GM23338 (cell line): ENCODE results near the gene TMEM256. TPM values are rescaled to one million over a fixed set of nuclear protein-coding genes. Genes with fewer than 3 reads are reported as not detected.

ENCODE experiments used
- ATAC-seq: fragments of 200-7000 bp; cut with Tn5 transposase; 3 replicates; pipeline ENCODE4 v1.9.1; 2020
- DNase-seq: peaks from one replicate; pipeline ENCODE4 v3.0.0-alpha.2; 2015; ENCODE audit warnings: low spot score
- H2AFZ ChIP-seq: fragments of 200-600 bp; sonication (generic); 2 replicates; pipeline ENCODE4 v1.8.0; 2016; ENCODE audit warnings: antibody characterized with exemption, mild to moderate bottlenecking, moderate library complexity
- H3F3A ChIP-seq: fragments of 200-600 bp; sonication (generic); replicated peaks from 2 replicates; pipeline ENCODE4 v1.8.0; 2017; ENCODE audit warnings: antibody characterized with exemption, mixed run types, low read depth
- H3K27ac ChIP-seq: fragments of 200-600 bp; sonication (generic); 2 replicates; pipeline ENCODE4 v1.6.1; 2016; ENCODE audit warnings: low read depth
- H3K27me3 ChIP-seq: fragments of 200-600 bp; sonication (generic); 2 replicates; pipeline ENCODE4 v1.8.0; 2016; ENCODE audit warnings: mild to moderate bottlenecking, mixed run types, moderate library complexity; ENCODE audit not compliant: insufficient read depth
- H3K36me3 ChIP-seq: fragments of 200-600 bp; sonication (generic); 2 replicates; pipeline ENCODE4 v1.8.0; 2016; ENCODE audit warnings: mild to moderate bottlenecking; ENCODE audit not compliant: insufficient read depth
- H3K4me1 ChIP-seq: fragments of 200-600 bp; sonication (generic); 2 replicates; pipeline ENCODE4 v1.8.0; 2016; ENCODE audit warnings: mild to moderate bottlenecking, moderate library complexity; ENCODE audit not compliant: insufficient read depth
- H3K4me2 ChIP-seq: fragments of 200-600 bp; sonication (generic); 2 replicates; pipeline ENCODE4 v1.7.1; 2017; ENCODE audit warnings: mixed run types
- H3K4me3 ChIP-seq: fragments of 200-600 bp; sonication (generic); 2 replicates; pipeline ENCODE4 v1.6.1; 2016; ENCODE audit warnings: mixed run types
- H3K79me2 ChIP-seq: fragments of 200-600 bp; sonication (generic); replicated peaks from 2 replicates; pipeline ENCODE4 v1.8.0; 2017; ENCODE audit warnings: mild to moderate bottlenecking; ENCODE audit not compliant: insufficient read depth
- H3K9me2 ChIP-seq: fragments of 200-600 bp; sonication (generic); 2 replicates; pipeline ENCODE4 v1.8.0; 2017; ENCODE audit not compliant: insufficient read depth
- H4K20me1 ChIP-seq: fragments of 200-600 bp; sonication (generic); replicated peaks from 2 replicates; pipeline ENCODE4 v1.8.0; 2017; ENCODE audit warnings: mild to moderate bottlenecking; ENCODE audit not compliant: insufficient read depth
- H3K27ac Mint-ChIP-seq: 2 replicates; pipeline ENCODE4 v1.8.0; 2020; ENCODE audit warnings: inconsistent platforms, mild to moderate bottlenecking, moderate library complexity, mixed read lengths
- H3K27me3 Mint-ChIP-seq: 3 replicates; pipeline ENCODE4 v1.8.0; 2022; ENCODE audit warnings: low read depth, mild to moderate bottlenecking, moderate library complexity, mixed read lengths, inconsistent platforms; ENCODE audit not compliant: insufficient read depth, poor library complexity
- H3K36me3 Mint-ChIP-seq: 3 replicates; pipeline ENCODE4 v1.8.0; 2021; ENCODE audit warnings: low read depth, mild to moderate bottlenecking, inconsistent platforms, moderate library complexity, mixed read lengths
- H3K4me1 Mint-ChIP-seq: 3 replicates; pipeline ENCODE4 v1.8.0; 2020; ENCODE audit warnings: mild to moderate bottlenecking, inconsistent platforms, mixed read lengths
- H3K4me3 Mint-ChIP-seq: 3 replicates; pipeline ENCODE4 v1.8.0; 2021; ENCODE audit warnings: moderate library complexity, mild to moderate bottlenecking, inconsistent platforms, mixed read lengths
- H3K9me3 Mint-ChIP-seq: 3 replicates; pipeline ENCODE4 v1.8.0; 2020; ENCODE audit warnings: moderate library complexity, mild to moderate bottlenecking, inconsistent platforms, mixed read lengths
- CREB1 ChIP-seq: fragments of 250-450 bp; sonication (Bioruptor Pico); IDR thresholded peaks from 2 replicates; pipeline ENCODE4 v1.5.0; 2020; ENCODE audit warnings: low read depth, mild to moderate bottlenecking, moderate library complexity
- ETS1 ChIP-seq: IDR thresholded peaks from 2 replicates; pipeline ENCODE4 v1.6.1; 2016; ENCODE audit warnings: antibody characterized with exemption
- EZH2 ChIP-seq: fragments of 200-600 bp; sonication (generic); IDR thresholded peaks from one replicate; pipeline ENCODE4 v1.8.0; 2017; ENCODE audit warnings: antibody characterized with exemption, mild to moderate bottlenecking, low read depth; ENCODE audit not compliant: unreplicated experiment
- EZH2phosphoT487 ChIP-seq: fragments of 200-600 bp; sonication (generic); IDR thresholded peaks from one replicate; pipeline ENCODE4 v1.8.1; 2018; ENCODE audit warnings: antibody characterized with exemption; ENCODE audit not compliant: unreplicated experiment
- JUNB ChIP-seq: IDR thresholded peaks from one replicate; pipeline ENCODE4 v1.6.1; 2016; ENCODE audit warnings: antibody characterized with exemption; ENCODE audit not compliant: unreplicated experiment
- POLR2AphosphoS5 ChIP-seq: IDR thresholded peaks from 2 replicates; pipeline ENCODE4 v1.6.1; 2016; ENCODE audit warnings: antibody characterized with exemption, low read depth
- REST ChIP-seq: IDR thresholded peaks from one replicate; pipeline ENCODE4 v1.6.1; 2018; ENCODE audit warnings: antibody characterized with exemption; ENCODE audit not compliant: unreplicated experiment
- STAT1 ChIP-seq: IDR thresholded peaks from one replicate; pipeline ENCODE4 v1.6.1; 2016; ENCODE audit warnings: antibody characterized with exemption; ENCODE audit not compliant: unreplicated experiment
- ZNF114 ChIP-seq: fragments of 250-450 bp; sonication (Bioruptor Pico); IDR thresholded peaks from 2 replicates; pipeline ENCODE4 v1.5.0; 2020; ENCODE audit warnings: mild to moderate bottlenecking, moderate library complexity
- ZNF331 ChIP-seq: fragments of 250-450 bp; sonication (Bioruptor Pico); IDR thresholded peaks from 2 replicates; pipeline ENCODE4 v1.5.0; 2020; ENCODE audit warnings: low read depth, mild to moderate bottlenecking, moderate library complexity
- polyA plus RNA-seq: library from polyadenylated mRNA; unstranded; fragments of >200 nt; fragmentation: Nextera tagmentation; extraction: Ambion mirVana; gene quantifications from 2 replicates; pipeline ENCODE4 v1.2.1, GENCODE V29; 2016
- total RNA-seq: library from RNA; depleted of rRNA; stranded (reverse); fragments of >200 nt; shearing (Covaris generic); gene quantifications from 2 replicates; pipeline ENCODE4 v1.2.3, GENCODE V29; 2014
- TF ChIP-seq, protein P1 (sequence below): fragments of 250-450 bp; sonication (Bioruptor Pico); IDR thresholded peaks from 2 replicates; pipeline ENCODE4 v1.5.0; 2020; ENCODE audit warnings: mild to moderate bottlenecking, moderate library complexity
- TF ChIP-seq, protein P2 (sequence below), 2 experiments: fragments of 200-600 bp in 1 of 2; sonication (generic) in 1 of 2; conservative IDR thresholded peaks; 2 replicates each; pipeline versions ENCODE4 v1.5.1 to v1.6.1; 2016 to 2017; ENCODE audit warnings: antibody characterized with exemption in 2 of 2, low read depth in 2 of 2, mild to moderate bottlenecking in 2 of 2, moderate library complexity in 1 of 2

TMEM256 gene
- total and polyA plus RNA-seq, 2 experiments from 2014 or later: 127 to 197 TPM

DNA sequence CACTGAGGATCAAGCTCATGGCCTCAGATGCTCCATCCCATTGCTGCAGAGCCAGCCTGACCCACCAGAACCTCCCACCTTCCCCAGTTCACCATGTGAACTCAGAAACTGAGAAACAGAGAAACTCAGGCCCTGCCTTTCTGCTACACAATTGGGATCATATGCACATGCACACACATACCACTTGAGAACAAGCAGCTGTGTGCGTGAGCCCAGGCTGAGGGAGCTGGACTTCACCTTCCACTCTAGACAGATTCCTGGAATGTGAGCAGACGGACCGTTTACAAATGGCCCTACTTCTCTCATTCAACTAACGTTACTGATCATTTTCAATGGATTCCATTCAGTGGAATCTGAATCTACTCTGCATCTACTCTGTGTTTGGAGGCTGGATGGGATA is 19.8 kb upstream of the TMEM256 start:
- Histone ChIP-seq H2AFZ (no peak overlapping the region), H3K27me3 (no peaks in the 10 kb centered on the region), H3K4me3 (no peak overlapping the region), H4K20me1 (no peaks in the 10 kb centered on the region; the same call in 1 of the 2 replicates), H3K27ac (no peak overlapping the region), H3F3A (no peaks in the 10 kb centered on the region), H3K9me2 (no peaks in the 10 kb centered on the region), H3K4me1 (no peaks in the 10 kb centered on the region), H3K79me2 (no peaks in the 10 kb centered on the region), H3K36me3 (no peaks in the 10 kb centered on the region), H3K4me2 (no peak overlapping the region)
- peaks cover 21% of the 10 kb centered on the region for H3K27me3 Mint-ChIP-seq
- TF ChIP-seq CREB1 (CRISPR knock-in tag) (no peak), EZH2 (no peak), STAT1 (no peak), JUNB (no peak), ZNF114 (CRISPR knock-in tag) (no peak), POLR2AphosphoS5 (no peak), ZNF331 (no peak), REST (no peak), EZH2phosphoT487 (no peak), ETS1 (no peak)
- TF ChIP-seq, protein P1, sequence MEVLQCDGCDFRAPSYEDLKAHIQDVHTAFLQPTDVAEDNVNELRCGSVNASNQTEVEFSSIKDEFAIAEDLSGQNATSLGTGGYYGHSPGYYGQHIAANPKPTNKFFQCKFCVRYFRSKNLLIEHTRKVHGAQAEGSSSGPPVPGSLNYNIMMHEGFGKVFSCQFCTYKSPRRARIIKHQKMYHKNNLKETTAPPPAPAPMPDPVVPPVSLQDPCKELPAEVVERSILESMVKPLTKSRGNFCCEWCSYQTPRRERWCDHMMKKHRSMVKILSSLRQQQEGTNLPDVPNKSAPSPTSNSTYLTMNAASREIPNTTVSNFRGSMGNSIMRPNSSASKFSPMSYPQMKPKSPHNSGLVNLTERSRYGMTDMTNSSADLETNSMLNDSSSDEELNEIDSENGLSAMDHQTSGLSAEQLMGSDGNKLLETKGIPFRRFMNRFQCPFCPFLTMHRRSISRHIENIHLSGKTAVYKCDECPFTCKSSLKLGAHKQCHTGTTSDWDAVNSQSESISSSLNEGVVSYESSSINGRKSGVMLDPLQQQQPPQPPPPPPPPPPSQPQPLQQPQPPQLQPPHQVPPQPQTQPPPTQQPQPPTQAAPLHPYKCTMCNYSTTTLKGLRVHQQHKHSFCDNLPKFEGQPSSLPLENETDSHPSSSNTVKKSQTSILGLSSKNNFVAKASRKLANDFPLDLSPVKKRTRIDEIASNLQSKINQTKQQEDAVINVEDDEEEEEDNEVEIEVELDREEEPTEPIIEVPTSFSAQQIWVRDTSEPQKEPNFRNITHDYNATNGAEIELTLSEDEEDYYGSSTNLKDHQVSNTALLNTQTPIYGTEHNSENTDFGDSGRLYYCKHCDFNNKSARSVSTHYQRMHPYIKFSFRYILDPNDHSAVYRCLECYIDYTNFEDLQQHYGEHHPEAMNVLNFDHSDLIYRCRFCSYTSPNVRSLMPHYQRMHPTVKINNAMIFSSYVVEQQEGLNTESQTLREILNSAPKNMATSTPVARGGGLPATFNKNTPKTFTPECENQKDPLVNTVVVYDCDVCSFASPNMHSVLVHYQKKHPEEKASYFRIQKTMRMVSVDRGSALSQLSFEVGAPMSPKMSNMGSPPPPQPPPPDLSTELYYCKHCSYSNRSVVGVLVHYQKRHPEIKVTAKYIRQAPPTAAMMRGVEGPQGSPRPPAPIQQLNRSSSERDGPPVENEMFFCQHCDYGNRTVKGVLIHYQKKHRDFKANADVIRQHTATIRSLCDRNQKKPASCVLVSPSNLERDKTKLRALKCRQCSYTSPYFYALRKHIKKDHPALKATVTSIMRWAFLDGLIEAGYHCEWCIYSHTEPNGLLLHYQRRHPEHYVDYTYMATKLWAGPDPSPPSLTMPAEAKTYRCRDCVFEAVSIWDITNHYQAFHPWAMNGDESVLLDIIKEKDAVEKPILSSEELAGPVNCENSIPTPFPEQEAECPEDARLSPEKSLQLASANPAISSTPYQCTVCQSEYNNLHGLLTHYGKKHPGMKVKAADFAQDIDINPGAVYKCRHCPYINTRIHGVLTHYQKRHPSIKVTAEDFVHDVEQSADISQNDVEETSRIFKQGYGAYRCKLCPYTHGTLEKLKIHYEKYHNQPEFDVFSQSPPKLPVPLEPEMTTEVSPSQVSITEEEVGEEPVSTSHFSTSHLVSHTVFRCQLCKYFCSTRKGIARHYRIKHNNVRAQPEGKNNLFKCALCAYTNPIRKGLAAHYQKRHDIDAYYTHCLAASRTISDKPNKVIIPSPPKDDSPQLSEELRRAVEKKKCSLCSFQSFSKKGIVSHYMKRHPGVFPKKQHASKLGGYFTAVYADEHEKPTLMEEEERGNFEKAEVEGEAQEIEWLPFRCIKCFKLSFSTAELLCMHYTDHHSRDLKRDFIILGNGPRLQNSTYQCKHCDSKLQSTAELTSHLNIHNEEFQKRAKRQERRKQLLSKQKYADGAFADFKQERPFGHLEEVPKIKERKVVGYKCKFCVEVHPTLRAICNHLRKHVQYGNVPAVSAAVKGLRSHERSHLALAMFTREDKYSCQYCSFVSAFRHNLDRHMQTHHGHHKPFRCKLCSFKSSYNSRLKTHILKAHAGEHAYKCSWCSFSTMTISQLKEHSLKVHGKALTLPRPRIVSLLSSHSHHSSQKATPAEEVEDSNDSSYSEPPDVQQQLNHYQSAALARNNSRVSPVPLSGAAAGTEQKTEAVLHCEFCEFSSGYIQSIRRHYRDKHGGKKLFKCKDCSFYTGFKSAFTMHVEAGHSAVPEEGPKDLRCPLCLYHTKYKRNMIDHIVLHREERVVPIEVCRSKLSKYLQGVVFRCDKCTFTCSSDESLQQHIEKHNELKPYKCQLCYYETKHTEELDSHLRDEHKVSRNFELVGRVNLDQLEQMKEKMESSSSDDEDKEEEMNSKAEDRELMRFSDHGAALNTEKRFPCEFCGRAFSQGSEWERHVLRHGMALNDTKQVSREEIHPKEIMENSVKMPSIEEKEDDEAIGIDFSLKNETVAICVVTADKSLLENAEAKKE (CRISPR knock-in tag): no peak
- TF ChIP-seq, protein P2, sequence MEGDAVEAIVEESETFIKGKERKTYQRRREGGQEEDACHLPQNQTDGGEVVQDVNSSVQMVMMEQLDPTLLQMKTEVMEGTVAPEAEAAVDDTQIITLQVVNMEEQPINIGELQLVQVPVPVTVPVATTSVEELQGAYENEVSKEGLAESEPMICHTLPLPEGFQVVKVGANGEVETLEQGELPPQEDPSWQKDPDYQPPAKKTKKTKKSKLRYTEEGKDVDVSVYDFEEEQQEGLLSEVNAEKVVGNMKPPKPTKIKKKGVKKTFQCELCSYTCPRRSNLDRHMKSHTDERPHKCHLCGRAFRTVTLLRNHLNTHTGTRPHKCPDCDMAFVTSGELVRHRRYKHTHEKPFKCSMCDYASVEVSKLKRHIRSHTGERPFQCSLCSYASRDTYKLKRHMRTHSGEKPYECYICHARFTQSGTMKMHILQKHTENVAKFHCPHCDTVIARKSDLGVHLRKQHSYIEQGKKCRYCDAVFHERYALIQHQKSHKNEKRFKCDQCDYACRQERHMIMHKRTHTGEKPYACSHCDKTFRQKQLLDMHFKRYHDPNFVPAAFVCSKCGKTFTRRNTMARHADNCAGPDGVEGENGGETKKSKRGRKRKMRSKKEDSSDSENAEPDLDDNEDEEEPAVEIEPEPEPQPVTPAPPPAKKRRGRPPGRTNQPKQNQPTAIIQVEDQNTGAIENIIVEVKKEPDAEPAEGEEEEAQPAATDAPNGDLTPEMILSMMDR (conservative IDR thresholded peaks at IDR 0.05; ENCODE audit: low read depth in 2 of 2): no peak
- DNase-seq (no peak), ATAC-seq (no peak)
- no peaks in the 10 kb centered on the region for H3K36me3 Mint-ChIP-seq
- H3K9me3 Mint-ChIP-seq: no peaks in the 10 kb centered on the region
- peaks cover 20% of the 10 kb centered on the region for H3K4me1 Mint-ChIP-seq
- H3K4me3 Mint-ChIP-seq: no peak overlapping the region; the same call in 2 of the 3 replicates
- H3K27ac Mint-ChIP-seq: no peak overlapping the region
